BE2C (cell line): ENCODE results near the gene NLRC3.
"Not testable (repeated sequence)": the region's sequence is repeated elsewhere in the genome, so short reads cannot be mapped to it uniquely, and the experiment has no call there.

Experiments used
- DNase-seq: peaks from one replicate; pipeline ENCODE4 v3.0.0-alpha.2; 2020
- H3K27me3 ChIP-seq: fragments of 250-450 bp; sonication (Bioruptor Pico); 2 replicates; pipeline ENCODE4 v1.5.1; 2020; ENCODE audit warnings: mild to moderate bottlenecking
- H3K36me3 ChIP-seq: fragments of 250-450 bp; sonication (Bioruptor Pico); 2 replicates; pipeline ENCODE4 v1.5.1; 2020; ENCODE audit warnings: mild to moderate bottlenecking
- H3K4me1 ChIP-seq: fragments of 250-450 bp; sonication (Bioruptor Pico); 2 replicates; pipeline ENCODE4 v1.5.1; 2020
- H3K4me3 ChIP-seq: 2 replicates; pipeline ENCODE4 v1.5.1; 2011; ENCODE audit warnings: low read depth, low read length
- H3K9me3 ChIP-seq: fragments of 250-450 bp; sonication (Bioruptor Pico); 2 replicates; pipeline ENCODE4 v1.5.1; 2020
- CTCF ChIP-seq: IDR thresholded peaks from 2 replicates; pipeline ENCODE4 v1.5.1; 2012; ENCODE audit warnings: mild to moderate bottlenecking, low read depth, low read length

The NLRC3 gene

GRCh38 chr16:3501783-3502400, 75.3 kb downstream of the NLRC3 start:
- no peak for TF ChIP-seq CTCF
- H3K9me3 ChIP-seq: no peaks in the 10 kb centered on the region
- no peak for DNase-seq
- peak overlapping the region; percentile 91 for H3K4me3 ChIP-seq
- peaks cover 3% of the 10 kb centered on the region; the same call in 1 of the 2 replicates for H3K36me3 ChIP-seq
- no peaks in the 10 kb centered on the region for H3K4me1 ChIP-seq
- H3K27me3 ChIP-seq: no peaks in the 10 kb centered on the region

GRCh38 chr16:3501412-3501761, 75.8 kb downstream of the NLRC3 start:
- H3K4me3 ChIP-seq: peak overlapping the region; percentile 91
- not testable (repeated sequence) for H3K4me1 ChIP-seq, H3K36me3 ChIP-seq, H3K9me3 ChIP-seq, H3K27me3 ChIP-seq, DNase-seq

- DNase-seq: no peak
- no peaks in the 10 kb centered on the region for H3K9me3 ChIP-seq
Observed at GRCh38 chr16:3498988-3499387, 78.2 kb downstream of the NLRC3 start.

GRCh38 chr16:3497771-3498170, 79.4 kb downstream of the NLRC3 start:
- H3K4me1 ChIP-seq: no peaks in the 10 kb centered on the region
- DNase-seq: no peak
- no peak for TF ChIP-seq CTCF

More at GRCh38 chr16:3498988-3499387, 78.2 kb downstream of the NLRC3 start:
- Histone ChIP-seq H3K36me3 (no peaks in the 10 kb centered on the region), H3K4me3 (no peak overlapping the region), H3K27me3 (no peaks in the 10 kb centered on the region), H3K4me1 (no peaks in the 10 kb centered on the region)
- TF ChIP-seq CTCF: no peak

GRCh38 chr16:3496386-3496785, 80.8 kb downstream of the NLRC3 start:
- Histone ChIP-seq H3K9me3 (no peaks in the 10 kb centered on the region), H3K36me3 (no peaks in the 10 kb centered on the region), H3K4me3 (no peak overlapping the region), H3K27me3 (no peaks in the 10 kb centered on the region), H3K4me1 (peaks cover 9% of the 10 kb centered on the region)
- TF ChIP-seq CTCF: no peak
- no peak for DNase-seq

More at GRCh38 chr16:3497771-3498170, 79.4 kb downstream of the NLRC3 start:
- Histone ChIP-seq H3K4me3 (no peak overlapping the region), H3K27me3 (no peaks in the 10 kb centered on the region), H3K9me3 (no peaks in the 10 kb centered on the region), H3K36me3 (no peaks in the 10 kb centered on the region)

- Histone ChIP-seq H3K4me1 (peaks cover 18% of the 10 kb centered on the region), H3K36me3 (no peaks in the 10 kb centered on the region), H3K27me3 (no peaks in the 10 kb centered on the region), H3K4me3 (no peak within 1 kb of the TSS), H3K9me3 (no peaks in the 10 kb centered on the region)
- no peak for TF ChIP-seq CTCF
- DNase-seq: no peak
Observed at GRCh38 chr16:3495176-3495575, 82.0 kb downstream of the NLRC3 start, which contains the start of gene C16orf90. Gene C16orf90, minus strand, starts transcription at chr16:3495489. Its CDS starts 68 bp downstream, at chr16:3495421.
